Thyroid gland (tissue), 4 donors: Measurements from ENCODE around the gene PTDSS2.
"Not testable (repeated sequence)": the region's sequence is repeated elsewhere in the genome, so short reads cannot be mapped to it uniquely, and the experiment has no call there.

ENCODE experiments used
- POLR2A ChIP-seq, 2 donors: fragments of 450-650 bp; IDR thresholded peaks; one replicate each; pipeline ENCODE4 v1.6.1; 2017; ENCODE audit warnings: antibody characterized with exemption in 2 of 2, mild to moderate bottlenecking in 2 of 2, moderate library complexity in 1 of 2
- TF ChIP-seq, protein P1 (sequence below), 6 experiments: fragments of 200-600 bp in 3 of 6; fragments of 450-650 bp in 3 of 6; sonication (generic) in 3 of 6; IDR thresholded peaks; one replicate each; pipeline ENCODE4 v1.5.1; 2016 to 2019; ENCODE audit warnings: antibody characterized with exemption in 6 of 6, mild to moderate bottlenecking in 2 of 6, inconsistent platforms in 1 of 6, moderate library complexity in 1 of 6

DNA sequence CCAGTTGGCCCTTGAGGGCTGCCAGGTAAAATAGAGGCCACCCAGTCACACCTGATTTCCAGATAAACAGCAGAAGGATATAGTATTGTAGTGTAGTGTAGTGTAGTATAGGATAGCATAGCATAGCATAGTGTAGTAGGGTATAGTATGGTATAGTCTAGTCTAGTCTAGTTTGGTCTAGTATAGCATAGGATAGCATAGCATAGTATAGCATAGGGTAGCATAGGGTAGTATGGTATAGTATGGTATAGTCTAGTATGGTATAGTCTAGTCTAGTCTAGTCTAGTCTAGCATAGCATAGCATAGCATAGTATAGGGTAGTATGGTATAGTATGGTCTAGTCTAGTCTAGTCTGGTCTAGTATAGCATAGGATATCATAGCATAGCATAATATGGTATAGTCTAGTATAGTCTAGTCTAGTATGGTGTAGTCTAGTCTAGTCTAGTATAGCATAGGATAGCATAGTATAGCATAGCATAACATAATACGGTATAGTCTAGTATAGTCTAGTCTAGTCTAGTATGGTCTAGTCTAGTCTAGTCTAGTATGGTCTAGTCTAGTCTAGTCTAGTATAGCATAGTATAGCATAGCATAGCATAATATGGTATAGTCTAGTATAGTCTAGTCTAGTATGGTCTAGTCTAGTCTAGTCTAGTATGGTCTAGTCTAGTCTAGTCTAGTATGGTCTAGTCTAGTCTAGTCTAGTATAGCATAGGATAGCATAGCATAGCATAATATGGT lies 14.9 kb upstream of the PTDSS2 start:
- not testable (repeated sequence) for TF ChIP-seq POLR2A (IDR thresholded peaks at IDR 0.05)
- TF ChIP-seq, protein P1, sequence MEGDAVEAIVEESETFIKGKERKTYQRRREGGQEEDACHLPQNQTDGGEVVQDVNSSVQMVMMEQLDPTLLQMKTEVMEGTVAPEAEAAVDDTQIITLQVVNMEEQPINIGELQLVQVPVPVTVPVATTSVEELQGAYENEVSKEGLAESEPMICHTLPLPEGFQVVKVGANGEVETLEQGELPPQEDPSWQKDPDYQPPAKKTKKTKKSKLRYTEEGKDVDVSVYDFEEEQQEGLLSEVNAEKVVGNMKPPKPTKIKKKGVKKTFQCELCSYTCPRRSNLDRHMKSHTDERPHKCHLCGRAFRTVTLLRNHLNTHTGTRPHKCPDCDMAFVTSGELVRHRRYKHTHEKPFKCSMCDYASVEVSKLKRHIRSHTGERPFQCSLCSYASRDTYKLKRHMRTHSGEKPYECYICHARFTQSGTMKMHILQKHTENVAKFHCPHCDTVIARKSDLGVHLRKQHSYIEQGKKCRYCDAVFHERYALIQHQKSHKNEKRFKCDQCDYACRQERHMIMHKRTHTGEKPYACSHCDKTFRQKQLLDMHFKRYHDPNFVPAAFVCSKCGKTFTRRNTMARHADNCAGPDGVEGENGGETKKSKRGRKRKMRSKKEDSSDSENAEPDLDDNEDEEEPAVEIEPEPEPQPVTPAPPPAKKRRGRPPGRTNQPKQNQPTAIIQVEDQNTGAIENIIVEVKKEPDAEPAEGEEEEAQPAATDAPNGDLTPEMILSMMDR (IDR thresholded peaks at IDR 0.05) = not testable (repeated sequence)
